Astrocyte of the spinal cord (primary cell): ENCODE measurements around the gene MRPS26.

Experiments
- DNase-seq: peaks from one replicate; pipeline ENCODE4 v3.0.0; 2011; ENCODE audit warnings: low read depth, low spot score
- H3K4me3 ChIP-seq: 2 replicates; pipeline ENCODE4 v1.5.1; 2011; ENCODE audit warnings: low read depth, mild to moderate bottlenecking, low read length, moderate library complexity
- CTCF ChIP-seq: IDR thresholded peaks from 2 replicates; pipeline ENCODE4 v1.5.1; 2012; ENCODE audit warnings: low read depth, mild to moderate bottlenecking, low read length, inconsistent platforms
- in situ Hi-C: cut with HindIII; loops from 2 replicates; pipeline ENCODE4 v1.10.0; 2017; ENCODE audit warnings: low sequenced_read_pairs

Gene MRPS26

GRCh38 chr20:3027987-3028386 lies 17.9 kb upstream of the MRPS26 start:
- no peak for TF ChIP-seq CTCF
- no peak for DNase-seq
- H3K4me3 ChIP-seq, result no peak overlapping the region
- in situ Hi-C loops, result no loop called here

DNA sequence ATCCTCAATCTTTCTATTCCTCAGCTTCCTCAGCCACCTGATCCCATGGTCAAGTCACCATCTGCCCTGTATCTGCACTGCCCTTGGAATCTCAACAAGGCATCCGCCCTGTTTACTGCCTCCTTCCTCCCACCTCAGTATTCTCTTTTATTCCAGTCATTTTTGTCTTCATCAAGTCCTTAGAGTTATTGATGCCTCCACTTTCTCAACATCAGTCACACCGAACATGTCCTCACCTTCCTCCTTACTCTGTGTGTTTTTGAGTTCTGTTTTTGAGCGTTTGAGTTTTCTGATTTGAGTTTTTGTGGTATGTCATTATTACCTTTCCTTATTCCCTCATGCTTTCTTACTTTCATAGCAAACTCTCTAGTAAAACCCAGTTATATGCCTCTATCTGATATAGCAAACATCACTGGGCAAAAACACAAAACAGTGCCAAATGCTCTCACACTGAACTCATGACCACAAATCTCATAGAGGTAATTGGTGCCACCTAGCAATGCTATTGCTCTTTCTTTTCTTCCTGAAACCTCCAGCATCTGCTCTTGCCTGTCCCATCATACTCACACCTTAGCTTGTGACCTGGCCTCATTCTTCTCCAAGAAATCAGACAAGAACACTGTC lies 14.2 kb upstream of the MRPS26 start:
- in situ Hi-C loops, result no loop called here
- H3K4me3 ChIP-seq, result no peak overlapping the region
- TF ChIP-seq CTCF, result no peak
- DNase-seq, result no peak

DNA sequence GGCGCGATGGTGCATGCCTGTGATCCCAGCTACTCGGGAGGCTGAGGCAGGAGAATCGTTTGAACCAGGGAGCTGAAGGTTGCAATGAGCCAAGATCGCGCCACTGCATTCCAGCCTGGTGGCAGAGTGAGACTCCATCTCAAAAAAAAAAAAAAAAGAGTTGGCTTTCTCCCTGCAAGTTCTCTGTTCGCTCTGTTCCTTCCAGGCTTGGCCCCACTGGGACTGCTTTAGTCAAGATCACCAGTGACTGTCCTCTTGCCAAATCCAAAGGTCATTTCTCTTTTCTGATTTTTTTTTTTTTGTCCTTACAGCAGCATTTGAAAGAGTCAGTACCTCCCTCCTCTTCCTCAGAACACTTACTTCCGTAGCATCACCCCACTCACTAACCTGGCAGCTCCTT lies 13.2 kb upstream of the MRPS26 start:
- in situ Hi-C loops, result no loop called here
- H3K4me3 ChIP-seq, result no peak overlapping the region
- TF ChIP-seq CTCF, result no peak
- DNase-seq, result no peak

GRCh38 chr20:3037654-3038053 lies 8.2 kb upstream of the MRPS26 start:
- in situ Hi-C loops, result no loop called here
- no peak for TF ChIP-seq CTCF
- H3K4me3 ChIP-seq, result no peak overlapping the region
- DNase-seq, result no peak

GRCh38 chr20:3038454-3038853 lies 7.4 kb upstream of the MRPS26 start:
- no peak overlapping the region for H3K4me3 ChIP-seq
- in situ Hi-C loops, result no loop called here
- no peak for TF ChIP-seq CTCF
- DNase-seq, result no peak

GRCh38 chr20:3039426-3039825 lies 6.4 kb upstream of the MRPS26 start:
- in situ Hi-C loops, result no loop called here
- no peak for TF ChIP-seq CTCF
- no peak overlapping the region for H3K4me3 ChIP-seq
- DNase-seq, result no peak

DNA sequence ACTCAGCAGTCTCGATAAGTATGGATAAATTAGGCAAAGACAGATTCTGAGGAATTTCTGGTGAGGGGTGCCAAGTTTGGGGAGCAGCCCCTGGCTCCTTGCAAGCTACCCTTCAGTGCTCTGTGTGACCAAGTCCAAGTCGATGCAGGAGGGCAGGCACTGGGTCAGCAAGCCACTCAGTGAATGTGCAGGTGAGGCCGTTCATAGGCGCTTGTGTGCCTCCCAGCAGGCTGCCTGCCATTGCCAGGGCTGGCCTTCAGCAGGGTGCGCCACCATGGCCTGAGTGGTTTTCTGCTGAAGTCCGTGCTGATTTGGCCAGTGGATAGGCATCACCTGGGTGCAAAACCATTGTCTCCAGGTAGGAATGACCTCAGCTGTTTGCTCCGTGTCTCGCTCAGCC lies 5.8 kb upstream of the MRPS26 start:
- in situ Hi-C loops, result no loop called here
- no peak overlapping the region for H3K4me3 ChIP-seq
- no peak for TF ChIP-seq CTCF
- no peak for DNase-seq
